Activated CD8-positive, alpha-beta memory T cell treated with anti-CD3 and anti-CD28 coated beads for 1 hour (primary cell): Measurements from ENCODE around the gene PRR20E.
"Not testable (repeated sequence)": the region's sequence is repeated elsewhere in the genome, so short reads cannot be mapped to it uniquely, and the experiment has no call there.

ENCODE experiments used
- DNase-seq, 2 donors: peaks; one replicate each; pipeline ENCODE4 v3.0.0-alpha.2; 2020; ENCODE audit warnings: low read depth in 1 of 2; ENCODE audit errors: extremely low read depth in 1 of 2

Gene PRR20E

DNA sequence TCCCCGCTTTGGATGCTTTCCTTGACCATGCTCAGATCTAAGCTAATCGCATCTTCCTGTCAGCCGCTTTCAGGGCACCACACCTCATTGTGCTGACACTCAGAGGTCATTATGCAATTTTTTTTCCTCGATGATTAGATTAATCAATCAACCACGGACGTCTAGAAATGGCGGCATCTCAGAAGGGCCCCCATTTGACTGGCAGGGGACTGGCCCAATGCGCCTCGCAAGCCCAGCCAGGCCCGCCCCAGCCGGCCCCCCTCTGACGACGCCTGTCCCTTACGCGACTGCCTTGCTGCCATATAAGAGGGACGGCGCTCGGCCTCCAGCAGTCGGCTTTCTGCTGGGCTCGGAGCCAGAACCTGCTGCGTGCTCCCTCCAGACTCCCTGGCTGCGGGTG lies at the start of gene PRR20E:
PRR20E (plus strand) TSS at position 301 of the 400 bp plus-strand sequence. CDS start 387 bp downstream, outside the sequence.
- not testable (repeated sequence) for DNase-seq

DNA sequence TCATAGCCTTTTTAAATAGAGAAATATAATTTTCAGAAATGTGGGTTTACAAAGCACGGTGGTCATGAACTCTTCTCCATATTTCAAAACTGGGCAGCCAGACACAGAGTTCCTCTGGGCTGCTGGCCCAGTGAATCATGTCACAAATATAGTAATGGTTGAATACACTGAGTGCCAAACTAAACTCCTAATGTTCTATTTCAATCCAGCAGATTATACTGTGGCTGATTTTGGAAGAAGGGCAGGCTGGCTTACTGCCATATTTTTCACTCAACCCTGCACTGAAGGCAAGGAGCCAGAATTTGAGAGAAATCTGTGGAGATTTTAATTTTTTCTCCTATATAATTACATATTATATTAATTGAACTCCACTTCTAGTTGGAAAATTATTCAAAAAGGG lies 43.3 kb upstream of the PRR20E start:
- DNase-seq: no peak

DNA sequence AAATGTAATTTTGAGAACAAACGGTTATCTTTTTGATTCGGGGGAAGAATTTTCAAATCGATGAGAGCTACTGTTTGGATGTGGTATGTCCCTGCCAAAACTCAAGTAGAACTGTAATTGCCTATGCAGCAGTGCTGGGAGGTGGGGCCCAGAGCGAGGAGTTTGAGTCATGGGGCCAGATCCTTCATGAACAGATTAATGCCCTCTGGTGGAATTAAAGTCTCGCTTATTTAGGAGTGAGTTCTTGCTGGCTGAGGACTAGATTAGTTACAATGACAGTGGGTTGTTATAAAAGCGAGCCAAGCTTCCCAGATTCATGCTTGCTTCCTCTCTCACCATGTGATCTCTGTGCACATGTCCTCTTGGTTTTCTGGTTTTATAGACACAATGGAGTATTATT lies 38.1 kb upstream of the PRR20E start:
- no peak for DNase-seq

DNA sequence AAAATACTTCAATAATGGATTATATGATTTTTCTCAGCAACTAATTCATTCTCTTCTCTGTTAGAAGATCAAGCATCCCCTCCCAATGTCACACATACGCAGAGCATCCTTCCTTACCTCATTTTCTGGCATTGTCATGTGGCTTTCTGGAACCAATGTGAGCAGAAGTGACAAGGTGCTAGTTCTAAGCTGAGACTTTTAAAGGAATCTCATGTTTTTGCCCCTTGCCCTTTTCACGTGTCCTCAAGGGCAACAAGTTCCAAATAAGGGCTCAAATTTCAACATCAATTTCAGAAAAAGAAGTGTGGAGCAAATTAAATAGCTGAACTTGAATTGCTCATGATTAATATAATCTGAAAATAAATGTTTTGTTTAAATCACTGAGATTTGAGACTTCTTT lies 30.9 kb upstream of the PRR20E start:
- no peak for DNase-seq

DNA sequence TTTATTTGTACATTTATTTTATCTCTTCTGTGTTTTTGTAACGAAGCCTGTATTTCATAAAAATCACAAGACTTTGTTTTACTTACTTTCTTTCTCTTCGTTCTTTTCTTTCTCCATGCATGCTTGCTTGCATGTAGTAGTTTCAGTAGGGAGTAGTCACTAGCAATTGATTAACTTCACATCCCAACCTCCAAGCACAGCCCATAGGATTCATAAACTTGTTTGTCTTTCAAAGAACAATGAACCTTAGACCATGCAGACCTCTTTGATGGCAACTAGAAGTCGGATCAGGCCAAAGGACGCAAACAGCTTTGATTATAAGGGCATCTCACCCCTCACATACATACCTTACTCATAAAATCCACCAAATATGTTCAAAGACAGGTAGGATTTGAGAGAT lies 29.4 kb upstream of the PRR20E start:
- DNase-seq: no peak

DNA sequence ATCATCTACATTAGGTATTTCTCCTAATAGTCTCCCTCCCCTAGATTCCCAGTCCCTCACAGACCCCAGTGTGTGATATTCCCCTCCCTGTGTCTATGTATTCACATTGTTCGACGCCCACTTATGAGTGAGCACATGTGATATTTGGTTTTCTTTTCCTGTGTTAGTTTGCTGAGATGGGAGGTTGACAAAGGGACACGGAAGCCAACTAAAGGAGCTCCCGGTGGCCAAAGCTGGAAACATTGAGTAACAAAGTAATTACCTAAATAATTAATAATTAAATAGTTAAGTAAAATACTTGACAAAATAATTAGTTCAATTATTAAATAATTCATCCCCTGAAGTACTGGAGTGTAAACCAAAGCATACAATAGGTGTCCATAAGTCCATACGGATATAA lies 28.0 kb upstream of the PRR20E start:
- no peak for DNase-seq

DNA sequence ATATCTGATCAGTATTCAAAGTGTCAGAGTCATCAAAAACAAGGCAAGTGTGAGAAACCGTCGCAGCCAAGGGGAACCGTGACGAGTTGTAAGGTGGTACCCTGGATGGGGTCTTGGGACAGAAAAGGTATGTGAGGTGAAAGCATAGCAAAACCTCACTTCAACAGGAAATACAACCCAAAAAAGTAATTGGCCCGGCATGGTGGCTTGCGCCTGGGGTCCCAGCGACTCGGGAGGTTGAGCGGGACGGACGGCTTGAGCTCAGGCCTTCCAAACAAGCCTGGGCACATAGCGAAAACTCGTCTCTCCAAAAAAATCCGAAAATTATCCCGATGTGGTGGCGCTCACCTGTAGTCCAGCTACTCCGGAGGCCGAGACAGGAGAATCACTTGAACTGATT lies 27.2 kb upstream of the PRR20E start:
- DNase-seq: not testable (repeated sequence)

DNA sequence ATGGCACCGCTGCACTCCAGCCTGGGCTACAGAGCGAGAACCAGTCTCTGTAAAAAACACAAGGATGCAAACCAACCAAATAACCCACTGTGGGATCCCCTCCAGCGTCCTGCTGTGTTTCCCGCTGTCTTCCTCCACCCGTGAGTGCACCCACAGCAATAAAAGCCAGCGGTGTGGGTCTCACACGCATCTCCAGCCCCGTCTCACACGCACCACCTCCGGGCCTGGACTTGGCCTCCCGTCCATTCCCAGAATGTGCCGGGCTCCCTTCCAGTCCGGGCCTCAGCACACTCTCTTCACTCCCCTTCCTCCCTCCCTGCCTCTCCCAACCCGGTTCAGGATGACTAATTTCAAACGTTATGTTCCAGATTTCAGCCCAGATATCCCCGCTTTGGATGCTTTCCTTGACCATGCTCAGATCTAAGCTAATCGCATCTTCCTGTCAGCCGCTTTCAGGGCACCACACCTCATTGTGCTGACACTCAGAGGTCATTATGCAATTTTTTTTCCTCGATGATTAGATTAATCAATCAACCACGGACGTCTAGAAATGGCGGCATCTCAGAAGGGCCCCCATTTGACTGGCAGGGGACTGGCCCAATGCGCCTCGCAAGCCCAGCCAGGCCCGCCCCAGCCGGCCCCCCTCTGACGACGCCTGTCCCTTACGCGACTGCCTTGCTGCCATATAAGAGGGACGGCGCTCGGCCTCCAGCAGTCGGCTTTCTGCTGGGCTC lies 26.6 kb upstream of the PRR20E start, which contains the start of gene PRR20A:
PRR20A (plus strand) TSS at position 684 of the 734 bp plus-strand sequence. CDS start 387 bp downstream, outside the sequence.
- DNase-seq: not testable (repeated sequence)

DNA sequence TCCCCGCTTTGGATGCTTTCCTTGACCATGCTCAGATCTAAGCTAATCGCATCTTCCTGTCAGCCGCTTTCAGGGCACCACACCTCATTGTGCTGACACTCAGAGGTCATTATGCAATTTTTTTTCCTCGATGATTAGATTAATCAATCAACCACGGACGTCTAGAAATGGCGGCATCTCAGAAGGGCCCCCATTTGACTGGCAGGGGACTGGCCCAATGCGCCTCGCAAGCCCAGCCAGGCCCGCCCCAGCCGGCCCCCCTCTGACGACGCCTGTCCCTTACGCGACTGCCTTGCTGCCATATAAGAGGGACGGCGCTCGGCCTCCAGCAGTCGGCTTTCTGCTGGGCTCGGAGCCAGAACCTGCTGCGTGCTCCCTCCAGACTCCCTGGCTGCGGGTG lies 19.8 kb upstream of the PRR20E start, which contains the start of gene PRR20B:
PRR20B (plus strand) TSS at position 301 of the 400 bp plus-strand sequence. CDS start 387 bp downstream, outside the sequence.
- not testable (repeated sequence) for DNase-seq

DNA sequence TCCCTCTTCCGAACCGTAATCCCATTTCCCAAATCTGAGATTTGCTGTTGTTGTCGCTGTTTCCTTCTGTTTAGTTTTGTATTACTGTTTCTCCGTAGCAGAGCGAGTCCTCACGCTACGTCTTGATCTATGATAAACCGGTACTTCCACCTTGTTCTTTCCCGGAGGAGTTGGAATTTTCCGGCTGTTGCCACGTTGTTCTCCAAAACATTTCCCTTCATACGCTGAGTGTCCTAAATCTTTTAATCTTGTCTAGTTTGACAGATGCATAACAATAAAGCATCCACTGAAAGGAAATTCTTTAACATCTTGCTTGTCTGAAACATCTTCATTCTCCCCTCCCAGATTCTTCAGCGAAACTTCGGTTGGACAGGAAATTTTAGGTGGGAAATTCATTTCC lies 18.9 kb upstream of the PRR20E start:
- DNase-seq: not testable (repeated sequence)

DNA sequence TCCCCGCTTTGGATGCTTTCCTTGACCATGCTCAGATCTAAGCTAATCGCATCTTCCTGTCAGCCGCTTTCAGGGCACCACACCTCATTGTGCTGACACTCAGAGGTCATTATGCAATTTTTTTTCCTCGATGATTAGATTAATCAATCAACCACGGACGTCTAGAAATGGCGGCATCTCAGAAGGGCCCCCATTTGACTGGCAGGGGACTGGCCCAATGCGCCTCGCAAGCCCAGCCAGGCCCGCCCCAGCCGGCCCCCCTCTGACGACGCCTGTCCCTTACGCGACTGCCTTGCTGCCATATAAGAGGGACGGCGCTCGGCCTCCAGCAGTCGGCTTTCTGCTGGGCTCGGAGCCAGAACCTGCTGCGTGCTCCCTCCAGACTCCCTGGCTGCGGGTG lies 13.2 kb upstream of the PRR20E start, which contains the start of gene PRR20C:
PRR20C (plus strand) TSS at position 301 of the 400 bp plus-strand sequence. CDS start 387 bp downstream, outside the sequence.
- DNase-seq: not testable (repeated sequence)

DNA sequence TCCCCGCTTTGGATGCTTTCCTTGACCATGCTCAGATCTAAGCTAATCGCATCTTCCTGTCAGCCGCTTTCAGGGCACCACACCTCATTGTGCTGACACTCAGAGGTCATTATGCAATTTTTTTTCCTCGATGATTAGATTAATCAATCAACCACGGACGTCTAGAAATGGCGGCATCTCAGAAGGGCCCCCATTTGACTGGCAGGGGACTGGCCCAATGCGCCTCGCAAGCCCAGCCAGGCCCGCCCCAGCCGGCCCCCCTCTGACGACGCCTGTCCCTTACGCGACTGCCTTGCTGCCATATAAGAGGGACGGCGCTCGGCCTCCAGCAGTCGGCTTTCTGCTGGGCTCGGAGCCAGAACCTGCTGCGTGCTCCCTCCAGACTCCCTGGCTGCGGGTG lies 6.7 kb upstream of the PRR20E start, which contains the start of gene PRR20D:
PRR20D (plus strand) TSS at position 301 of the 400 bp plus-strand sequence. CDS start 387 bp downstream, outside the sequence.
- not testable (repeated sequence) for DNase-seq

DNA sequence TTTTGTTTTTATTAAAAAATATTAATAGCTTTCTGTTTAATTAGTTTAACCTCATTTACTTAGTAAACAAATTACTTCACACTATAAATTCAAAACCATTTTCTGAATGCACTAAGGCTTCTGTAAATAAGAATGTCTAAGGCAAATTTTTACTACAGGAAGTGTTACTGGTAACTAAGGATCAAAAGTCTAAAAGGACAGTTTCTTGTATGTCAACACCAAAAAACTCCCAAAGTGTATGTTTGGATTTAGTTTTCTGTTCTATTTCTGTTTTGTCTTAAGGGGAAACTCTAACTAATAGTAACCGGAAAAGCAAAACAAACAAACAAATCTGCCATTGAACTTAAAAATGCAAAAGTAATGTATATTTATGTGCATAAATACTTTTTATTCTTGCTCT lies 24.7 kb downstream of the PRR20E start:
- DNase-seq: no peak

DNA sequence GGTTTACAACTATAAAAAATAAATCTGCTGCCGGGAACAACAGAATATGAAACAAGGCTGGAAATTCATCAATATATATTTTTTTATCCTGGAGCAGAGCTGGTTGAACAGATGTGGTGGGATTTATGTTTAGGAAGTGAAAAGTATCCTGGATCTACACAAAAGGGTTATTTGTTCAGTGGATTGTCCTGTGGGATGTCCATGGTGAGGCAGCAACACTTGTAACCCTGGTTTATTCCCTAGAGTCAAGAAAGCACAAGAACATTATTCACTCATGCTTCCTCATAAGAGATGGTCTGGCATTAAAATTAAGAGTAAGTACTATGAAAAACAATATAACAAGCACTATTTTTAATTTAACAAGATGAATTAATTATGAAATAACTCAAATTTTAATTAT lies 46.0 kb downstream of the PRR20E start:
- no peak for DNase-seq
